Hepatic stellate cell (primary cell): Measurements from ENCODE around the gene RABGEF1.
"Not testable (repeated sequence)": the region's sequence is repeated elsewhere in the genome, so short reads cannot be mapped to it uniquely, and the experiment has no call there.

Source experiments
- DNase-seq: peaks from one replicate; pipeline ENCODE4 v3.0.0; 2011; ENCODE audit warnings: low spot score

RABGEF1 gene

DNA sequence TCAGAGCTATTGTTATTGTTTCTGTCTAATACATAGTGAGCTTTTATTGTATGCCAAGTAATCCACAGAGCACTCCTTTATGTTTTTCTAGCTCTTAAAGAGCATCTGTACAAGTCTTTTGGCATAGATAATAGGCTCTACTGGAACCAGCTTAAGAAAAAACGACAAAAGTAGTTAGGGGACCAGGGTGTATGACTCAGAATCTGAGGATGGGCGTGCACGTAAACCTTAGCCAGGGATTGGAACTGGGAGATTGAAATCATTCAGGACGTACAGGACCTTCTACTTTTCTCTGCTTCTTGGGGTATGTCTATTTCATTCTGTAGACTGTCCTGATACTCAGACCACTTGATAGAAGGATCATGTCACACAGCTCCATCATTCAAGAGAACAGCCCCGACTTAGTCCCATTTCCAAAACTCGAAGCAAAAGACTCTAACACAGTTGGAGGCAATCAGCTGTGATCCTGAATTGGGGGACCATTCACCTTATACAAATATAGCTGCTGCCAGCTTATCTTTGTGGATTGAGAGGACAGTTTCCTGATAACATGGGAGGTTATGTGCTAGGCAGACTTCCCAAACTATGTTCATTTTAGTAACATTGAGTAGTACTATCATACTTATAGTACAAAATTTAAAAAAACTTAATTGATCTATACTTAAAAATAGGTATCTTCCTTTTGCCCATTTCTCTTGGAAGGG, 24.9 kb downstream of the RABGEF1 start:
- DNase-seq = not testable (repeated sequence)

- DNase-seq = no peak
Observed at GRCh38 chr7:66766041-66766440, 25.5 kb downstream of the RABGEF1 start.

- DNase-seq = not testable (repeated sequence)
Observed at GRCh38 chr7:66767486-66767885, 27.0 kb downstream of the RABGEF1 start.

GRCh38 chr7:66768865-66769832, 28.6 kb downstream of the RABGEF1 start:
- DNase-seq = no peak

- no peak for DNase-seq
Observed at GRCh38 chr7:66769833-66770512, 29.4 kb downstream of the RABGEF1 start.

- no peak for DNase-seq
Observed at GRCh38 chr7:66771795-66772194, 31.3 kb downstream of the RABGEF1 start.

DNA sequence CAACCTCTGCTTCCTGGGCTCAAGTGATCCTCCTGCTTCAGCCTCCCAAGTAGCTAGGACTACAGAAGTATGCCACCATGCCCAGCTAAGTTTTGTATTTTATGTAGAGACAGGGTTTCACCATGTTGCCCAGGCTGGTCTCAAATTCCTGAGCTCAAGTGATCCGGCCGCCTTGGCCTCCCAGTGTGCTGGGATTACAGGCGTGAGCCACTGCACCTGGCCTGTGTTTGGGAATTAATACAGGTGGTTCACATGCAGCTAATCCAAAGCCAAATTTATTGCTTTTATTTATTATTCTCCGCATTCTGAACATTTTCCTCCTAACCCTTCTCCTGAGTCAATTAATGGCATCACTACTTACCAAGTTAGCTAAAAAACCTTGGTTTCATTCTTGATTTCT, 33.2 kb downstream of the RABGEF1 start:
- DNase-seq = not testable (repeated sequence)

- not testable (repeated sequence) for DNase-seq
Observed at GRCh38 chr7:66776383-66776782, 35.9 kb downstream of the RABGEF1 start.

- DNase-seq = no peak
Observed at GRCh38 chr7:66776800-66777442, 36.4 kb downstream of the RABGEF1 start.

- no peak for DNase-seq
Observed at GRCh38 chr7:66778201-66778600, 37.7 kb downstream of the RABGEF1 start.

GRCh38 chr7:66779669-66780409, 39.3 kb downstream of the RABGEF1 start:
- no peak for DNase-seq

DNA sequence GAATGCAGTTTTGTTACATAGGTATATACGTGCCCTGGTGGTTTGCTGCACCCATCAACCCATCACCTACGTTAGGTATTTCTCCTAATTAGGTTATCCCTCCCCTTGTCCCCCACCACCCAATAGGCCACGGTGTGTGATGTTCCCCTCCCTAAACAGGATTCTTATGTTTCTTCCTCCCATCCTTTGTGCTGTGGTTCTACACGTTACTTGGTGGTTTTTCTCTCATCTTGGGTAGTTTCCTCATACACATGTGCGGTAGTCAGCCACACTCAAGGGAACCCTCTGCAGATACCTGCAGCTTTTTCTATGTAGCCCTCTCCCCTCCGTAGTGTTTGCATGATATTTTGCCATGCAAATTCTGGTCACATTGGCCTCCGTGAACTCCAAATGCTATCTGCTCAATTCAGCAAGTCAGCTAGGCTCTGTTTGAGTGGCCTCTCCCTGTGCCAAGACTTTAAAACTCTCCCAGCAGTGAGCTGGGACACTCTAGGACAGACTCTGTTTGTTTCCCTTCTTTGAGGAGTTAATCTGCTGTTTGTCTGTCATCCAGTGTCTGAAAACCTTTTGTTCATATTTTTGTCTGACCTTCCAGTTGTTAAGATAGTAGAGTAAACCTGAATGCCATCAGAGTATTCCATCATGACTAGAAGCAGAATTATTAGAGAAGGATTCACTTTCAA, 41.0 kb downstream of the RABGEF1 start:
- no peak for DNase-seq

GRCh38 chr7:66782875-66783274, 42.3 kb downstream of the RABGEF1 start:
- not testable (repeated sequence) for DNase-seq

DNA sequence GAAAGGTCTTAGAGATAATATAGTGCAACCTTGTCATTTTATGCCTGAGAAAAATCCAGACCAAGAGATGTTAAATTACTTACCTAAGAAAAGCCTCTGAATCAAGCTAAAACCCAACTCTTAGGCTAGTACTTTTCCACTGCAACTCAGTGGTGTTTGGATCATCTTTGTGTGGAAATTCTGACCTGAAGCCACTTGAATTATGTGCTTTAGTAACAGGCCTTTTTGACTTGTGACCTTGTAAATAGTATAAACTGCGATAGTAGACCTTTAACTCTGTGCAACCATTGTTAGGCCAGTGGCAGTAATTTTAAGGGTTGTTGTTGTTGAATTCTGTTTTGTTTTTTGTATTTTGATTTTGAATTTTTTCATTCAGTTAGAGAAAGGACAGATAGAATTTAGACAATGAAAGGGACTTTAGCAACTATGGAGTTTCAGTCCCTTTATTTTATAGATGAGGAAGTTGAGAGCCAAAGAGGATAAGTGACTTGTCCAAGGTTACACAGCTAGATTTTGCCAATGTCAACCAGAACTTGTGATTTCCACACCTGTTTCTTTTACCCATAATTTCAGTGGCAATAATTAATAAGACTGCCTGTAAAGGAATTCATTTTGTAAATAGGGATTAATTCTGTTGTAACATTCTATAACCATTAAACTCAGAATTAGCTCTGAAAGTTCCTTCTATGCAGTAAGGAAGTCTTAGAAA, 43.5 kb downstream of the RABGEF1 start:
- DNase-seq = not testable (repeated sequence)

DNA sequence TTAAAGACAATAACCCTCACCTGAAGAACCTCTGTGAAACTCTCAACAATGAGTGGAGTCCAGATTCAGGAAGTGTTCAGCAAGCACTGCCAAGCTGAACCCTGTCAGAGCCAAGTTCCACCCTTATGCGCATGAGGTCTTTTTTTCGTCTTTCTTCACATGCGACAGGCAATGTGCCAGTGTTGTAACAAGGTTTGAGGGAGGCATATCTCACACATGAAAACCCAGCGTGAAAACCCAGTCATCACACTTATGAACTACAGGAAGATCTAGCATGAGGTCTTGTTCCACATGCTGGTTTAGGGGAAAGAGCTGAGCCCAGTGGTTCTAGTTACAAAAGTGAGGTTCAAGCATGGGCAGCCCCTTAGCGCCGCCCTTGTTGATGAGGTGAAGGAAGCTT, 49.7 kb downstream of the RABGEF1 start:
- no peak for DNase-seq

DNA sequence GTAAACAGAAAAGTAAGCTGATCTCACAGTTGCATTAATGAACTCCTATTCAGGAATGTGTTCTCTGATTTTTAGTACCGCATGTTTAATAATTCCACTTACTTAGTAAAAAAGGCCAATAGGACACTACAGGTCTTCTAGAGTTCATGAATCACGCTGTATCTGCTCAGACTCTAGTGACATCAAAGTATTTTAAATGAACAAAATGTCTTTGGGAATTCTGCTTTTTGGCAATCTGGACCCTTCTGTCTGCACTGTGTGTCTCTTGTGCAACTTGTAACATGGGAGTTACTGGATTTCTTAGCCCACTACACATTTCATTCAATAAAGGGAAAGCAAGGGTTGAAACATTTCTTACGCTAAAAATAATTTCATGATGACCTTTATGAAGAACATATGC, 50.2 kb downstream of the RABGEF1 start:
- DNase-seq = no peak

- DNase-seq = no peak
Observed at GRCh38 chr7:66800591-66800990, 60.1 kb downstream of the RABGEF1 start.

DNA sequence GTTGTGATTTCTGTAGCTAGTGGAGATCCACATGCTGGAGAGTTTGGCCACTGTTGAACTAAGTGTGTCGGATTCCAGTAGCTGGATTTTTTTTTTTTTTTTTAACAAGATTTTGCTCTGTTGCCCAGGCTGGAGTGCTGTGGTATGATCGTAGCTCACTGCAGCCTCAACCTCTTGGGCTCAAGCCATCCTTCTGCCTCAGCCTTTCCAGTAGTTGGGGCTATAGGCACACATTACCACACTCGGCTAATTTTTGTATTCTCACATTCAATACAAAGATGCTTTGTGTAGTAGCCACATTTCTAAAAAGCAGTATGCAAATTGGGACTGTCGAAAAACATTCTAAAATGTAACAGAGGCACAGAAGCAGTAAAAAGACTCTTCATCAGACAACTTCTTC, 63.5 kb downstream of the RABGEF1 start:
- no peak for DNase-seq

GRCh38 chr7:66807736-66808135, 67.2 kb downstream of the RABGEF1 start:
- DNase-seq = no peak

DNA sequence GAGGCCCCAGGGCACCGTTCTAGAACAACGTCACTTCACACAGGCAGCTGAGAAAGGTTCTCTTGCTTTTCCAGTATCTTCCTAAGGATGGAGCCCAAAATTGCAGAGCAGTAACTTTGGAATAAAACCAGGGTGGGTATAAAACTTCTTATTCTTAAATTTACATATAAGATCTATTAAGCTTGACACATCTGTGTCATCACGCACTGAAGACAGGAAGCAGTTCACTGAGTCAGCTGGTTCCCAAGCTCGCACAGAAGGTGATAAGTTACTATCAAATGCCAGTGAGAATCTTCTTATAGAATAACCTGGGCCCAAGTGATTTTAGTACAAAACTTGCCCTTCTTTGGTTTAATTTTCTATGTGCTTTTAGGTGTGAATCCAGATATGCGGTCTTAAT, 70.2 kb downstream of the RABGEF1 start:
- no peak for DNase-seq
